ENCODE results near the gene CLK1.

DNA sequence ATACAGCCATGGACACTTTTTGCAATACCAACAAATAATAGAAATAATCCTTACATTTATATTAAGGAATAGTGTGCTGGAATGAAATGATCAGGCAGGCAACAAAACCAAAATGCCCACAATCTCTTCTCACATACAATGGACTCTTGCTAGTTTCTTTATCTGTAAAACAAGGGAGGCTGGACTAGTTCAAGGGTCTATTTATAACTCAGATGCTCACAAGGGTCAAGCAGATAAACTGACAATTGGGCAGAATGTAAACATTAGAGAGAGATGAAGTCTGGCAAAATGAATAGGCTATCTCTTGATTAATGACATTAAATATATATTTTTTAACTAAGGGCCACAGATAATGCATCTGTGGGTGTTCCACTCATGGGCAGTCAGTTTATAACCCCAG is 13.0 kb upstream of the CLK1 start:
- TF ChIP-seq, protein P1, sequence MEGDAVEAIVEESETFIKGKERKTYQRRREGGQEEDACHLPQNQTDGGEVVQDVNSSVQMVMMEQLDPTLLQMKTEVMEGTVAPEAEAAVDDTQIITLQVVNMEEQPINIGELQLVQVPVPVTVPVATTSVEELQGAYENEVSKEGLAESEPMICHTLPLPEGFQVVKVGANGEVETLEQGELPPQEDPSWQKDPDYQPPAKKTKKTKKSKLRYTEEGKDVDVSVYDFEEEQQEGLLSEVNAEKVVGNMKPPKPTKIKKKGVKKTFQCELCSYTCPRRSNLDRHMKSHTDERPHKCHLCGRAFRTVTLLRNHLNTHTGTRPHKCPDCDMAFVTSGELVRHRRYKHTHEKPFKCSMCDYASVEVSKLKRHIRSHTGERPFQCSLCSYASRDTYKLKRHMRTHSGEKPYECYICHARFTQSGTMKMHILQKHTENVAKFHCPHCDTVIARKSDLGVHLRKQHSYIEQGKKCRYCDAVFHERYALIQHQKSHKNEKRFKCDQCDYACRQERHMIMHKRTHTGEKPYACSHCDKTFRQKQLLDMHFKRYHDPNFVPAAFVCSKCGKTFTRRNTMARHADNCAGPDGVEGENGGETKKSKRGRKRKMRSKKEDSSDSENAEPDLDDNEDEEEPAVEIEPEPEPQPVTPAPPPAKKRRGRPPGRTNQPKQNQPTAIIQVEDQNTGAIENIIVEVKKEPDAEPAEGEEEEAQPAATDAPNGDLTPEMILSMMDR (conservative IDR thresholded peaks at IDR 0.05; ENCODE audit: low read length), result no peak
- TF ChIP-seq EZH2phosphoT487 (IDR thresholded peaks at IDR 0.05; ENCODE audit: borderline replicate concordance, low read depth, low read length), result no peak
